ENCODE data around the gene LYRM7.

LYRM7 gene

DNA sequence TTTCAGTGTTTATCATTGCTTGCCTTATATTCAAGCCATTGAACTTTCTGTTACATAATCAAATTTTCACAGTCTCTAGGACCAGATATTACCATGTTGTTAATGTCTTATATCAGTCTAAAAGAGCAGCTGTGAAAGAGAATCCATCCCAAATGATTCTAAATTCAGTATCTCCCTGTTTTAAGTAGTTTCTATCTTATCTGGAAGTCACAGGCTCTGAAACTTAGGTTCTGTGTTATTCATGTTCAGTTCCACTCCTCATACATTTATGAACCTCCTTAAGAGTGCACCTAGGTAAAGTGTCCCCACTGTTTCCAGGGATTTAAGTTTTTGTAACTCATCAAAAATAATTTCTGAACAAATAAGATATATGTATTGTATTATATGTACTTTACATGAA is 9.7 kb downstream of the LYRM7 start:
- TF ChIP-seq FOXP2 (optimal IDR thresholded peaks at IDR 0.05; ENCODE audit: borderline replicate concordance, extremely low read depth, extremely low read length, insufficient read depth) (no peak), SIN3A (IDR thresholded peaks at IDR 0.05; ENCODE audit: borderline replicate concordance, insufficient read depth, low read length) (no peak), TAF1 (IDR thresholded peaks at IDR 0.05; ENCODE audit: borderline replicate concordance, insufficient read depth, low read length) (no peak), POLR2AphosphoS5 (IDR thresholded peaks at IDR 0.05; ENCODE audit: low read depth, low read length) (no peak)
- TF ChIP-seq, protein P1, sequence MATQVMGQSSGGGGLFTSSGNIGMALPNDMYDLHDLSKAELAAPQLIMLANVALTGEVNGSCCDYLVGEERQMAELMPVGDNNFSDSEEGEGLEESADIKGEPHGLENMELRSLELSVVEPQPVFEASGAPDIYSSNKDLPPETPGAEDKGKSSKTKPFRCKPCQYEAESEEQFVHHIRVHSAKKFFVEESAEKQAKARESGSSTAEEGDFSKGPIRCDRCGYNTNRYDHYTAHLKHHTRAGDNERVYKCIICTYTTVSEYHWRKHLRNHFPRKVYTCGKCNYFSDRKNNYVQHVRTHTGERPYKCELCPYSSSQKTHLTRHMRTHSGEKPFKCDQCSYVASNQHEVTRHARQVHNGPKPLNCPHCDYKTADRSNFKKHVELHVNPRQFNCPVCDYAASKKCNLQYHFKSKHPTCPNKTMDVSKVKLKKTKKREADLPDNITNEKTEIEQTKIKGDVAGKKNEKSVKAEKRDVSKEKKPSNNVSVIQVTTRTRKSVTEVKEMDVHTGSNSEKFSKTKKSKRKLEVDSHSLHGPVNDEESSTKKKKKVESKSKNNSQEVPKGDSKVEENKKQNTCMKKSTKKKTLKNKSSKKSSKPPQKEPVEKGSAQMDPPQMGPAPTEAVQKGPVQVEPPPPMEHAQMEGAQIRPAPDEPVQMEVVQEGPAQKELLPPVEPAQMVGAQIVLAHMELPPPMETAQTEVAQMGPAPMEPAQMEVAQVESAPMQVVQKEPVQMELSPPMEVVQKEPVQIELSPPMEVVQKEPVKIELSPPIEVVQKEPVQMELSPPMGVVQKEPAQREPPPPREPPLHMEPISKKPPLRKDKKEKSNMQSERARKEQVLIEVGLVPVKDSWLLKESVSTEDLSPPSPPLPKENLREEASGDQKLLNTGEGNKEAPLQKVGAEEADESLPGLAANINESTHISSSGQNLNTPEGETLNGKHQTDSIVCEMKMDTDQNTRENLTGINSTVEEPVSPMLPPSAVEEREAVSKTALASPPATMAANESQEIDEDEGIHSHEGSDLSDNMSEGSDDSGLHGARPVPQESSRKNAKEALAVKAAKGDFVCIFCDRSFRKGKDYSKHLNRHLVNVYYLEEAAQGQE (IDR thresholded peaks at IDR 0.05; ENCODE audit: insufficient read depth in 1 of 2, low read depth in 2 of 2, low read length in 2 of 2): no peak

GRCh38 chr5:131182839-131183238 is 12.1 kb downstream of the LYRM7 start:
- TF ChIP-seq TAF1 (IDR thresholded peaks at IDR 0.05; ENCODE audit: borderline replicate concordance, insufficient read depth, low read length) (no peak), POLR2AphosphoS5 (IDR thresholded peaks at IDR 0.05; ENCODE audit: low read depth, low read length) (no peak), FOXP2 (optimal IDR thresholded peaks at IDR 0.05; ENCODE audit: borderline replicate concordance, extremely low read depth, extremely low read length, insufficient read depth) (no peak), SIN3A (IDR thresholded peaks at IDR 0.05; ENCODE audit: borderline replicate concordance, insufficient read depth, low read length) (no peak)
- TF ChIP-seq, protein P1 (IDR thresholded peaks at IDR 0.05; ENCODE audit: insufficient read depth in 1 of 2, low read depth in 2 of 2, low read length in 2 of 2): no peak

- no peak for TF ChIP-seq FOXP2 (optimal IDR thresholded peaks at IDR 0.05; ENCODE audit: borderline replicate concordance, extremely low read depth, extremely low read length, insufficient read depth)
- TF ChIP-seq SIN3A (IDR thresholded peaks at IDR 0.05; ENCODE audit: borderline replicate concordance, insufficient read depth, low read length): no peak
- TF ChIP-seq, protein P1 (IDR thresholded peaks at IDR 0.05; ENCODE audit: insufficient read depth in 1 of 2, low read depth in 2 of 2, low read length in 2 of 2): no peak
These were observed 14.9 kb downstream of the LYRM7 start for GRCh38 chr5:131185523-131186104.

GRCh38 chr5:131186561-131187256 is 16.0 kb downstream of the LYRM7 start:
- TF ChIP-seq POLR2AphosphoS5 (IDR thresholded peaks at IDR 0.05; ENCODE audit: low read depth, low read length): no peak
- TF ChIP-seq, protein P1 (IDR thresholded peaks at IDR 0.05; ENCODE audit: insufficient read depth in 1 of 2, low read depth in 2 of 2, low read length in 2 of 2): no peak

DNA sequence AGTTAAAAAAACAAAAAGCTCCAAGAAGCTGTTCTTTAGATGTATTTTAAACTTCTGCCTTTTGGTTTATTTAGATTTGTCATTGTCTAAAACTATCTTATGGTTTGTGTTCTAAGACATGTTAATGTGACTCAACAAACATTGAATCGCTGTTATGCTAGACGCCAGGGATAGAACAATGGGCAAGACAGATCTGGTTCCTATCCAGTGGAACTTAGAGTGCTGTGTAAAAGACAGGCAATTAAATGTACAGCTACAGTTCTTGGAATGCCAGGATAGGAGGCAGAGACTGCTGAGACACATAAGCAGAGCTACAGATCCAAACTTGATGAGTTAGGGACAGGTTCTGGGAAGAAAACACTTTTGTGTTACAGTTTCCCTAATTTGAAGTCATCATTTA is 22.4 kb downstream of the LYRM7 start:
- TF ChIP-seq TAF1 (IDR thresholded peaks at IDR 0.05; ENCODE audit: borderline replicate concordance, insufficient read depth, low read length) (no peak), SIN3A (IDR thresholded peaks at IDR 0.05; ENCODE audit: borderline replicate concordance, insufficient read depth, low read length) (no peak)

Measured in PFSK-1 (cell line).